ENCODE data around the gene NEDD4. TPM values are rescaled to one million over a fixed set of nuclear protein-coding genes. Genes with fewer than 3 reads are reported as not detected.
"Not testable (repeated sequence)": the region's sequence is repeated elsewhere in the genome, so short reads cannot be mapped to it uniquely, and the experiment has no call there.

The NEDD4 gene
- polyA plus RNA-seq, 1 donor (not counting 4 experiments of a cell fraction or from before 2014, with no cell fraction given), result 24.3 TPM

- Histone ChIP-seq H3K27me3 (ENCODE audit: control insufficient read depth, extremely low read depth, insufficient read depth, low read length) (no peaks in the 10 kb centered on the region), H3K27ac (ENCODE audit: control insufficient read depth, insufficient read depth, low read length) (no peak overlapping the region), H4K20me1 (ENCODE audit: control insufficient read depth, extremely low read depth, insufficient read depth, low read length) (peaks cover 4% of the 10 kb centered on the region), H3K4me2 (ENCODE audit: control insufficient read depth, extremely low read depth, insufficient read depth, low read depth, low read length) (no peak overlapping the region), H3K36me3 (ENCODE audit: control insufficient read depth in 2 of 2, extremely low read depth in 1 of 2, insufficient read depth in 2 of 2, low read length in 2 of 2) (peaks cover 19 to 45% of the 10 kb centered on the region in 2 experiments), H3K4me1 (ENCODE audit: control insufficient read depth, extremely low read depth, insufficient read depth, low read length) (no peaks in the 10 kb centered on the region), H3K79me2 (ENCODE audit: control insufficient read depth, insufficient read depth, low read length) (no peaks in the 10 kb centered on the region), H3K9me1 (ENCODE audit: control insufficient read depth, extremely low read depth, insufficient read depth, low read length) (no peaks in the 10 kb centered on the region), H3K9ac (ENCODE audit: control insufficient read depth, extremely low read depth, insufficient read depth, low read length) (no peak overlapping the region), H3K4me3 (ENCODE audit: control insufficient read depth in 2 of 3, extremely low read depth in 1 of 3, insufficient read depth in 2 of 3, low read depth in 1 of 3, low read length in 3 of 3) (no peak overlapping the region), H3K9me3 (ENCODE audit: control insufficient read depth, low read depth, low read length) (no peaks in the 10 kb centered on the region), H2AFZ (ENCODE audit: control insufficient read depth, low read length) (no peak overlapping the region)
- FAIRE-seq (no peak), DNase-seq (ENCODE audit: low read depth, low spot score) (no peak)
- no peak for TF ChIP-seq EZH2 (IDR thresholded peaks at IDR 0.05; ENCODE audit: low read length)
- no peak for TF ChIP-seq CTCF (optimal IDR thresholded peaks at IDR 0.05 in 1 of 3, IDR thresholded peaks at IDR 0.05 in 1 of 3, conservative IDR thresholded peaks at IDR 0.05 in 1 of 3; ENCODE audit: extremely low read depth in 1 of 3, insufficient read depth in 2 of 3, low read length in 3 of 3)
- dilution Hi-C loops (cut with MboI; ENCODE audit: extremely low pct_ligation_motif_present, low sequenced_read_pairs), result no loop called here
These were observed 140.3 kb downstream of the NEDD4 start for GRCh38 chr15:55853134-55853533.

GRCh38 chr15:55846116-55846707 is 147.2 kb downstream of the NEDD4 start:
- dilution Hi-C loops (cut with MboI; ENCODE audit: extremely low pct_ligation_motif_present, low sequenced_read_pairs), result no loop called here
- FAIRE-seq (peak; percentile 92), DNase-seq (ENCODE audit: low read depth, low spot score) (peak; percentile 65)
- Histone ChIP-seq H3K79me2 (ENCODE audit: control insufficient read depth, insufficient read depth, low read length) (no peaks in the 10 kb centered on the region), H3K9me1 (ENCODE audit: control insufficient read depth, extremely low read depth, insufficient read depth, low read length) (no peaks in the 10 kb centered on the region), H3K36me3 (ENCODE audit: control insufficient read depth in 2 of 2, extremely low read depth in 1 of 2, insufficient read depth in 2 of 2, low read length in 2 of 2) (peaks cover 12 to 27% of the 10 kb centered on the region in 2 experiments), H3K27me3 (ENCODE audit: control insufficient read depth, extremely low read depth, insufficient read depth, low read length) (no peaks in the 10 kb centered on the region), H3K4me2 (ENCODE audit: control insufficient read depth, extremely low read depth, insufficient read depth, low read depth, low read length) (no peak overlapping the region), H3K9ac (ENCODE audit: control insufficient read depth, extremely low read depth, insufficient read depth, low read length) (no peak overlapping the region), H3K4me3 (ENCODE audit: control insufficient read depth in 2 of 3, extremely low read depth in 1 of 3, insufficient read depth in 2 of 3, low read depth in 1 of 3, low read length in 3 of 3) (no peak overlapping the region), H3K27ac (ENCODE audit: control insufficient read depth, insufficient read depth, low read length) (no peak overlapping the region), H2AFZ (ENCODE audit: control insufficient read depth, low read length) (no peak overlapping the region), H3K9me3 (ENCODE audit: control insufficient read depth, low read depth, low read length) (no peaks in the 10 kb centered on the region), H3K4me1 (ENCODE audit: control insufficient read depth, extremely low read depth, insufficient read depth, low read length) (no peaks in the 10 kb centered on the region), H4K20me1 (ENCODE audit: control insufficient read depth, extremely low read depth, insufficient read depth, low read length) (no peaks in the 10 kb centered on the region)
- TF ChIP-seq EZH2 (IDR thresholded peaks at IDR 0.05; ENCODE audit: low read length), result no peak
- TF ChIP-seq CTCF (optimal IDR thresholded peaks at IDR 0.05 in 1 of 3, IDR thresholded peaks at IDR 0.05 in 1 of 3, conservative IDR thresholded peaks at IDR 0.05 in 1 of 3; ENCODE audit: extremely low read depth in 1 of 3, insufficient read depth in 2 of 3, low read length in 3 of 3), result peak; percentile 43 to 82 (median 68)

- H3K4me1 ChIP-seq (ENCODE audit: control insufficient read depth, extremely low read depth, insufficient read depth, low read length); DNase-seq (ENCODE audit: low read depth, low spot score); FAIRE-seq; H3K27ac ChIP-seq (ENCODE audit: control insufficient read depth, insufficient read depth, low read length); H3K79me2 ChIP-seq (ENCODE audit: control insufficient read depth, insufficient read depth, low read length); H3K4me3 ChIP-seq (ENCODE audit: control insufficient read depth in 2 of 3, extremely low read depth in 1 of 3, insufficient read depth in 2 of 3, low read depth in 1 of 3, low read length in 3 of 3); H3K9me3 ChIP-seq (ENCODE audit: control insufficient read depth, low read depth, low read length); H3K27me3 ChIP-seq (ENCODE audit: control insufficient read depth, extremely low read depth, insufficient read depth, low read length); H2AFZ ChIP-seq (ENCODE audit: control insufficient read depth, low read length); H4K20me1 ChIP-seq (ENCODE audit: control insufficient read depth, extremely low read depth, insufficient read depth, low read length); H3K4me2 ChIP-seq (ENCODE audit: control insufficient read depth, extremely low read depth, insufficient read depth, low read depth, low read length); H3K9ac ChIP-seq (ENCODE audit: control insufficient read depth, extremely low read depth, insufficient read depth, low read length); dilution Hi-C loops (cut with MboI; ENCODE audit: extremely low pct_ligation_motif_present, low sequenced_read_pairs); H3K9me1 ChIP-seq (ENCODE audit: control insufficient read depth, extremely low read depth, insufficient read depth, low read length): not testable (repeated sequence)
- peaks cover 7 to 16% of the 10 kb centered on the region in 2 experiments for H3K36me3 ChIP-seq (ENCODE audit: control insufficient read depth in 2 of 2, extremely low read depth in 1 of 2, insufficient read depth in 2 of 2, low read length in 2 of 2)
These were observed 150.5 kb downstream of the NEDD4 start for GRCh38 chr15:55842897-55843296.

Data from keratinocyte (primary cell).